ENCODE measurements around the gene RPS3.

- no peak for TF ChIP-seq USF2 (IDR thresholded peaks at IDR 0.05; ENCODE audit: borderline replicate concordance, low read depth, low read length)
- no peak for TF ChIP-seq POLR2AphosphoS5 (IDR thresholded peaks at IDR 0.05; ENCODE audit: low read depth, low read length)
- no peak for TF ChIP-seq CTCF (IDR thresholded peaks at IDR 0.05)
- TF ChIP-seq RFX5 (IDR thresholded peaks at IDR 0.05; ENCODE audit: low read length): no peak
These were observed 21.8 kb downstream of the RPS3 start for GRCh38 chr11:75421035-75421602.
